Measurements from ENCODE around the gene ZPBP2. TPM values are rescaled to one million over a fixed set of nuclear protein-coding genes. Genes with fewer than 3 reads are reported as not detected.

Gene ZPBP2
- total and polyA plus RNA-seq, 2 of the 13 experiments (the other 11 are each of a cell fraction or from before 2014, with no cell fraction given), result not detected

GRCh38 chr17:39916918-39917317 is 48.9 kb downstream of the ZPBP2 start (continued):
- TF ChIP-seq FOXO4 (CRISPR knock-in tag; conservative IDR thresholded peaks at IDR 0.05), result 0 out of 2 replicates have a peak, but pooled peaks have one; percentile 61
- peak; percentile 91 for TF ChIP-seq RFXAP (CRISPR knock-in tag; IDR thresholded peaks at IDR 0.05; ENCODE audit: borderline replicate concordance)
- TF ChIP-seq ZIK1 (CRISPR knock-in tag; IDR thresholded peaks at IDR 0.05; ENCODE audit: borderline replicate concordance, low read depth), result no peak
- peak; percentile 40; the same call in 1 of the 2 replicates for TF ChIP-seq ZNF414 (CRISPR knock-in tag; IDR thresholded peaks at IDR 0.05)
- TF ChIP-seq MXD4 (CRISPR knock-in tag; IDR thresholded peaks at IDR 0.05), result 0 out of 2 replicates have a peak, but pooled peaks have one; percentile 17
- TF ChIP-seq ZNF598 (CRISPR knock-in tag; IDR thresholded peaks at IDR 0.05; ENCODE audit: borderline replicate concordance), result no peak
- peak; percentile 48 for TF ChIP-seq HNF4A (CRISPR knock-in tag; IDR thresholded peaks at IDR 0.05)
- TF ChIP-seq STAG1 (CRISPR knock-in tag; IDR thresholded peaks at IDR 0.05), result peak; percentile 75
- no peak for TF ChIP-seq ZFP82 (CRISPR knock-in tag; IDR thresholded peaks at IDR 0.05; ENCODE audit: borderline replicate concordance)
- 0 out of 2 replicates have a peak, but pooled peaks have one; percentile 15 for TF ChIP-seq ARID5B (CRISPR knock-in tag; IDR thresholded peaks at IDR 0.05)
- TF ChIP-seq HMGXB4 (CRISPR knock-in tag; IDR thresholded peaks at IDR 0.05; ENCODE audit: borderline replicate concordance in 1 of 2, low read depth in 1 of 2), result peak; percentile 45 to 51; a peak in 1 of 4 replicates
- no peak for TF ChIP-seq ZNF275 (CRISPR knock-in tag; IDR thresholded peaks at IDR 0.05; ENCODE audit: borderline replicate concordance)
- 0 out of 2 replicates have a peak, but pooled peaks have one; percentile 17 for TF ChIP-seq UBTF (CRISPR knock-in tag; IDR thresholded peaks at IDR 0.05)
- TF ChIP-seq DDIT3 (CRISPR knock-in tag; IDR thresholded peaks at IDR 0.05), result no peak
- TF ChIP-seq NCOR1 (IDR thresholded peaks at IDR 0.05; ENCODE audit: borderline replicate concordance, low read length), result peak; percentile 9; the same call in 1 of the 2 replicates
- TF ChIP-seq SAP130 (CRISPR knock-in tag; IDR thresholded peaks at IDR 0.05; ENCODE audit: low read depth), result peak; percentile 27
- peak; percentile 19; the same call in 1 of the 2 replicates for TF ChIP-seq RARA (CRISPR knock-in tag; IDR thresholded peaks at IDR 0.05)
